ENCODE results near the gene ARHGAP42. TPM values are rescaled to one million over a fixed set of nuclear protein-coding genes. Genes with fewer than 3 reads are reported as not detected.

Gene ARHGAP42
- total and polyA plus RNA-seq, 3 donors from 2014 or later = 9.8 to 12.1 (median 10.4) TPM

DNA sequence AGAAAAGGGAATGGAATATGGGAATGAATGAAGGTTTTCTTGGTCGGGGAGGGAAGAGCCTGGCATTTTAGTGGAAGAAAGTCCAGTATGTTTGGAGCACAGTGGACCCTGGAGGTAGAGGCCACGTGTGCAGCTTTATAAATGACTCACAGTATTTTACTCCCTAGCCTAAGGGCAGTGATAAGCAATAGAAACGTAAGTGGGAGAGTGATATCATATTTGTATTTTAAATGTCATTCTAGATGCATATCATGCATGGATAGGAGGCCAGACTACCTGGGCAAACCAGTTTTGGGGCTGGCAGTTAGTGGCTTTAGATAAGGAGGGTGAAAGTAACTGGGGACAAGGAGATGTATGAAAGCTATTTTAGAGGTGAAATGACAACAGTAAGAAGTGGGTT is 174.1 kb downstream of the ARHGAP42 start:
- H3K4me1 ChIP-seq = no peaks in the 10 kb centered on the region
- no peaks in the 10 kb centered on the region for H3K27me3 ChIP-seq
- 84 to 88% methylated on average over 3 of the region's 3 CpGs for whole genome bisulfite sequencing, 2 donors
- no peaks in the 10 kb centered on the region for H3K9me3 ChIP-seq
- no peak overlapping the region for H3K4me3 ChIP-seq
- TF ChIP-seq POLR2A (IDR thresholded peaks at IDR 0.05) = no peak
- TF ChIP-seq, protein P1, sequence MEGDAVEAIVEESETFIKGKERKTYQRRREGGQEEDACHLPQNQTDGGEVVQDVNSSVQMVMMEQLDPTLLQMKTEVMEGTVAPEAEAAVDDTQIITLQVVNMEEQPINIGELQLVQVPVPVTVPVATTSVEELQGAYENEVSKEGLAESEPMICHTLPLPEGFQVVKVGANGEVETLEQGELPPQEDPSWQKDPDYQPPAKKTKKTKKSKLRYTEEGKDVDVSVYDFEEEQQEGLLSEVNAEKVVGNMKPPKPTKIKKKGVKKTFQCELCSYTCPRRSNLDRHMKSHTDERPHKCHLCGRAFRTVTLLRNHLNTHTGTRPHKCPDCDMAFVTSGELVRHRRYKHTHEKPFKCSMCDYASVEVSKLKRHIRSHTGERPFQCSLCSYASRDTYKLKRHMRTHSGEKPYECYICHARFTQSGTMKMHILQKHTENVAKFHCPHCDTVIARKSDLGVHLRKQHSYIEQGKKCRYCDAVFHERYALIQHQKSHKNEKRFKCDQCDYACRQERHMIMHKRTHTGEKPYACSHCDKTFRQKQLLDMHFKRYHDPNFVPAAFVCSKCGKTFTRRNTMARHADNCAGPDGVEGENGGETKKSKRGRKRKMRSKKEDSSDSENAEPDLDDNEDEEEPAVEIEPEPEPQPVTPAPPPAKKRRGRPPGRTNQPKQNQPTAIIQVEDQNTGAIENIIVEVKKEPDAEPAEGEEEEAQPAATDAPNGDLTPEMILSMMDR (IDR thresholded peaks at IDR 0.05) = no peak
- DNase-seq = no peak
- no peak overlapping the region for H3K27ac ChIP-seq
- intact Hi-C loops (cut with DNase I; ENCODE audit: low total_unique reads) = no loop called here
- no peaks in the 10 kb centered on the region for H3K36me3 ChIP-seq (ENCODE audit: low read depth, missing control alignments)

DNA sequence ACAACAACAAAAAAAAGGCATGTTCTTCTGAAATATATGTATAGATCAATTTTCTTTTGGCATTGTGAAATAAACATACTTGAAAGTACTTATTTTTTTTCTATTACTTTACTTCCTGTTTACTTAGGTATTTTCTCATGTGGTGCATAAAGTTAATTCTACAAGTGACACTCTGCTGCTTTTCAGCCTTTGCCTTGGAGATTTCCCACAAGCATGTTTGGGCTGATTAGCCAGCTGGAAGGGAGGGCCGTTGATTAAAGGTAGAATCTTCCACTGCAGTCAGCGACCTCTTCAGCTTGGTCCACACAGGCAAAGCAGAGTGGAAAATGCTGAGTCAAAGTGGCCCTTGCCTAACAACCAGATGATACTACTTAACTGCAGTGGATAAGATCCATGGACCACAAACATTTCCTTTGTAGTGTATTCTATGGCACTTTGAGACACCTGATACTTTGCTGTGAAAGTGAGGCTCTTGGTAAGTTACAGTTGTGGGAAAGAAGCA is 176.0 kb downstream of the ARHGAP42 start:
- TF ChIP-seq, protein P1 (IDR thresholded peaks at IDR 0.05) = no peak
- no peak for TF ChIP-seq POLR2A (IDR thresholded peaks at IDR 0.05)
- Histone ChIP-seq H3K36me3 (ENCODE audit: low read depth, missing control alignments) (no peaks in the 10 kb centered on the region), H3K4me3 (no peak overlapping the region), H3K4me1 (no peaks in the 10 kb centered on the region), H3K27me3 (no peaks in the 10 kb centered on the region), H3K27ac (no peak overlapping the region), H3K9me3 (no peaks in the 10 kb centered on the region)
- WGBS, 2 donors = 34 to 40% methylated on average over 2 of the region's 2 CpGs
- intact Hi-C loops (cut with DNase I; ENCODE audit: low total_unique reads) = no loop called here
- DNase-seq = peak; percentile 15

DNA sequence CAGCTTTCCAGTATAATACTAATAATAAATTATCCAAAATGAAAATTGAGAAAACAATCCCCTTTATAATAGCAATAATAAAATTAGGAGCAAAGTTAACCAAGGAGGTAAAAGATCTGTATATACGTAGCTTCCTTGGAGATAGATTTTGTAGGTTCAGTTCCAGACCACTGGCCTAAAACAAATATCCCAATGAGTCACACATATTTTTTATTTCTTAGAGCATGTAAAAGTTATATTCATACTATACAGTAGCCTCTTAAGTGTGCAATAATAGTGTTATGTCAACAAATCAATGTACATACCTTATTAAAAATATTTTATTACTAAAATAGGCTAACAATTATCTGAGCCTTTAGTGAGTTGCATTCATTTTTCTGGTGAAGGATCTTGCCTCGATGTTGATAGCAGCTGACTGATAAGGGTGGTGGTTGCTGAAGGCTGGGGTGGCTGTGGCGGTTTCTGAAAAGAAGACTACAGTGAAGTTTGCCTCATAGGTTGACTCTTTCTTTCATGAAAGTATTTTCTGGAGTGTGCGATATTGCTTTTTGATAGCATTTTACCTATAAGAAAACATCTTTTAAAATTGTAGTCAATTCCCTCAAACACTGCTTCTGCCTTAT is 178.5 kb downstream of the ARHGAP42 start:
- 59 to 74% methylated on average over 4 of the region's 4 CpGs for WGBS, 2 donors
- Histone ChIP-seq H3K27ac (no peak overlapping the region), H3K9me3 (no peaks in the 10 kb centered on the region), H3K36me3 (ENCODE audit: low read depth, missing control alignments) (no peaks in the 10 kb centered on the region), H3K27me3 (no peaks in the 10 kb centered on the region), H3K4me1 (no peaks in the 10 kb centered on the region), H3K4me3 (no peak overlapping the region)
- no peak for TF ChIP-seq POLR2A (IDR thresholded peaks at IDR 0.05)
- TF ChIP-seq, protein P1 (IDR thresholded peaks at IDR 0.05) = no peak
- intact Hi-C loops (cut with DNase I; ENCODE audit: low total_unique reads) = no loop called here
- DNase-seq = no peak

DNA sequence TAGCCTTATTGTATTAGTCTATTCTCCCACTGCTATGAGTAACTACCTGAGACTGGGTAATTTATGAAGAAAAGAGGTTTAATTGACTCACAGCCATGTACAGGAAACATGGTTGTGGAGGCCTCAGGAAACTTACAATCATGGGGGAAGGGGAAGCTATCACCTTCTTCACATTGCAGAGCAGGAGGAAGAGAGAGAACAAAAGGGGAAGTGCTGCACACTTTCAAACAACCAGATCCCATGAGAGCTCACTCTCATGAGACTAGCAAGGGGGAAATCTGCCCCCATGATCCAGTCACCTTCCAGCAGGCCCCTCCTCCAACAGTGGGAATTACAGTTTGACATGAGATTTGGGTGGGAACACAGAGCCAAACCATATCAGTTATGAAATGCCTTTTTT is 179.4 kb downstream of the ARHGAP42 start:
- Histone ChIP-seq H3K27me3 (no peaks in the 10 kb centered on the region), H3K9me3 (no peaks in the 10 kb centered on the region), H3K4me1 (no peaks in the 10 kb centered on the region), H3K36me3 (ENCODE audit: low read depth, missing control alignments) (no peaks in the 10 kb centered on the region), H3K4me3 (no peak overlapping the region), H3K27ac (no peak overlapping the region)
- DNase-seq = no peak
- TF ChIP-seq, protein P1 (IDR thresholded peaks at IDR 0.05) = no peak
- TF ChIP-seq POLR2A (IDR thresholded peaks at IDR 0.05) = no peak
- intact Hi-C loops (cut with DNase I; ENCODE audit: low total_unique reads) = no loop called here

DNA sequence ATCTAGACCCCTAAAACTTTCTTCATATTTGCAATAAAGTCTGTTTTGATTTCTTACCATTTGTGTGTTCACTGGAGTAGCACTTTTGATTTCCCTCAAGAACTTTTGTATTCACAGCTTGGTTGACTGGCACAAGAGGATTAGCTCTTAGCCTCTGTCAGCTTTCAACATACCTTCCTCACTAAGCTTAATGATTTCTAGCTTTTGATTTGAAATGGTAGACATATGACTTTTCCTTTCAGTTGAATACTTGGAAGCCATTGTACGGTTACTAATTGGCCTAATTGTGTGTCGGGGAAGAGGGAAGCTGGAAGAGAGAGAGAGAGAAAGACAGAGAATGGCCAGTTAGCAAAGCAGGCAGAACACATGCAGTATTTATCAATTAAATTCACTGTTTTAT is 180.5 kb downstream of the ARHGAP42 start:
- H3K27me3 ChIP-seq = no peaks in the 10 kb centered on the region
- intact Hi-C loops (cut with DNase I; ENCODE audit: low total_unique reads) = no loop called here
- no peak for TF ChIP-seq POLR2A (IDR thresholded peaks at IDR 0.05)
- TF ChIP-seq, protein P1 (IDR thresholded peaks at IDR 0.05) = no peak
- no peak overlapping the region for H3K4me3 ChIP-seq
- no peak for DNase-seq
- H3K4me1 ChIP-seq = no peaks in the 10 kb centered on the region
- no peak overlapping the region for H3K27ac ChIP-seq
- WGBS, 2 donors = 95 to 100% methylated on average over 2 of the region's 2 CpGs
- no peaks in the 10 kb centered on the region for H3K36me3 ChIP-seq (ENCODE audit: low read depth, missing control alignments)
- H3K9me3 ChIP-seq = no peaks in the 10 kb centered on the region

All from testis (tissue), 3 donors.